Measurements from ENCODE around the gene CISD3.

The CISD3 gene

DNA sequence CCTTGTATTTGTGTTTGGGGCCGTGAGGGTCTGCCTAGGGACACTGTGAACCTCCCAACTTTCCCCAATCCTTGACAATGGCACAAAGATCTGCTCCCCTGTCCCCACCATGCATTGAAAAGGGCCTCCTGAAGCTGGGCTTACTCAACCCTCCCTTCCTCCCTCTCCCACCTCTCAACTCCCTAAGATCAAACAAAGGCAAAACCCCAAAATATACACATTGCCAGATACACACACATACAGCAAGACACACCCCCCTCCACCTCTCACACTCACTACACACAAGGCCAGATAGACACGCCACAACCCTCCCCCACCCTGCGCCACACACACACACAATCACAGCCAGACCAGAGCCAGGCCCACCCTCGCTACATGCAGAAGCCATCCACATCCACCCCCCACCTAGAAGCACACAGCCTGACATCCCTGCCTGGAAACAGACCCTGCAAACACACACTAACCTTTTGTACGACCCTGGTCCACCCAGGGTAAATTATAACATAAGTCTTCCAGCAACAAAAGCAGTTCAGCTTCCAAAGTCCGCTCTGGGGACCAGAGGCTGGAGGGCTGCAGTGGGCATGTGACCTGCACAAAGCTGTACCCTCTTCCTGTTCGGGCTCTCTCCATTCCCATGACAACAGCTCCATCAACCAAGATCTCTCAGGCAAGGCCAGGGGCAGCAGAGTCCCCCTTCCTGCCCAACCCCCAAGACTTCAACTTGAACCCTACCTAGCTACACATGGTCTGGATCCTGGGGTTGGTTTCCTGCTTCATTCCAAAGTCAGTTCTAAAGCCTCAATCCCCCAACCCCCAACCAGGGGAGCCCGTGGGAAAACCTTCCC is 16.1 kb downstream of the CISD3 start (continued):
- TF ChIP-seq, protein P1, sequence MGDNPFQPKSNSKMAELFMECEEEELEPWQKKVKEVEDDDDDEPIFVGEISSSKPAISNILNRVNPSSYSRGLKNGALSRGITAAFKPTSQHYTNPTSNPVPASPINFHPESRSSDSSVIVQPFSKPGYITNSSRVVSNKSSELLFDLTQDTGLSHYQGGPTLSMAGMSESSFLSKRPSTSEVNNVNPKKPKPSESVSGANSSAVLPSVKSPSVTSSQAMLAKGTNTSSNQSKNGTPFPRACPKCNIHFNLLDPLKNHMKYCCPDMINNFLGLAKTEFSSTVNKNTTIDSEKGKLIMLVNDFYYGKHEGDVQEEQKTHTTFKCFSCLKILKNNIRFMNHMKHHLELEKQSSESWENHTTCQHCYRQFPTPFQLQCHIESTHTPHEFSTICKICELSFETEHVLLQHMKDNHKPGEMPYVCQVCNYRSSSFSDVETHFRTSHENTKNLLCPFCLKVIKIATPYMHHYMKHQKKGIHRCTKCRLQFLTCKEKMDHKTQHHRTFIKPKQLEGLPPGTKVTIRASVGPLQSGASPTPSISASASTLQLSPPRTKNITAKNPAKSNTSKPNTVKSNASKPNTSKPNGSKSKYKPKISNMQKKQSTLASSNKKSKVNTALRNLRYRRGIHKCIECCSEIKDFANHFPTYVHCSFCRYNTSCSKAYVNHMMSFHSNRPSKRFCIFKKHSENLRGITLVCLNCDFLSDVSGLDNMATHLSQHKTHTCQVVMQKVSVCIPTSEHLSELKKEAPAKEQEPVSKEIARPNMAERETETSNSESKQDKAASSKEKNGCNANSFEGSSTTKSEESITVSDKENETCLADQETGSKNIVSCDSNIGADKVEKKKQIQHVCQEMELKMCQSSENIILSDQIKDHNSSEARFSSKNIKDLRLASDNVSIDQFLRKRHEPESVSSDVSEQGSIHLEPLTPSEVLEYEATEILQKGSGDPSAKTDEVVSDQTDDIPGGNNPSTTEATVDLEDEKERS (tag by site-specific recombination; IDR thresholded peaks at IDR 0.05): no peak
- TF ChIP-seq KLF1 (tag by site-specific recombination; IDR thresholded peaks at IDR 0.05): peak; percentile 84
- TF ChIP-seq ZNF404 (tag by site-specific recombination; IDR thresholded peaks at IDR 0.05): no peak
- no peak for TF ChIP-seq GLI4 (tag by site-specific recombination; IDR thresholded peaks at IDR 0.05)
- no peak for TF ChIP-seq ZNF239 (tag by site-specific recombination; IDR thresholded peaks at IDR 0.05)
- no peak for TF ChIP-seq ZNF140 (tag by site-specific recombination; IDR thresholded peaks at IDR 0.05)
- TF ChIP-seq ZNF571 (tag by site-specific recombination; IDR thresholded peaks at IDR 0.05): no peak
- TF ChIP-seq ZNF19 (tag by site-specific recombination; IDR thresholded peaks at IDR 0.05; ENCODE audit: low read depth): no peak
- no peak for TF ChIP-seq FEZF1 (tag by site-specific recombination; IDR thresholded peaks at IDR 0.05)
- peak; percentile 32 for TF ChIP-seq ZFHX2 (tag by site-specific recombination; conservative IDR thresholded peaks at IDR 0.05)
- no peak for TF ChIP-seq ZNF10 (tag by site-specific recombination; IDR thresholded peaks at IDR 0.05)
- TF ChIP-seq REPIN1 (tag by site-specific recombination; IDR thresholded peaks at IDR 0.05; ENCODE audit: low read depth): no peak
- no peak for TF ChIP-seq ZNF629 (tag by site-specific recombination; IDR thresholded peaks at IDR 0.05)
- no peak for TF ChIP-seq ZNF335 (tag by site-specific recombination; conservative IDR thresholded peaks at IDR 0.05)
- TF ChIP-seq ZFP37 (tag by site-specific recombination; IDR thresholded peaks at IDR 0.05): no peak
- TF ChIP-seq, protein P2, sequence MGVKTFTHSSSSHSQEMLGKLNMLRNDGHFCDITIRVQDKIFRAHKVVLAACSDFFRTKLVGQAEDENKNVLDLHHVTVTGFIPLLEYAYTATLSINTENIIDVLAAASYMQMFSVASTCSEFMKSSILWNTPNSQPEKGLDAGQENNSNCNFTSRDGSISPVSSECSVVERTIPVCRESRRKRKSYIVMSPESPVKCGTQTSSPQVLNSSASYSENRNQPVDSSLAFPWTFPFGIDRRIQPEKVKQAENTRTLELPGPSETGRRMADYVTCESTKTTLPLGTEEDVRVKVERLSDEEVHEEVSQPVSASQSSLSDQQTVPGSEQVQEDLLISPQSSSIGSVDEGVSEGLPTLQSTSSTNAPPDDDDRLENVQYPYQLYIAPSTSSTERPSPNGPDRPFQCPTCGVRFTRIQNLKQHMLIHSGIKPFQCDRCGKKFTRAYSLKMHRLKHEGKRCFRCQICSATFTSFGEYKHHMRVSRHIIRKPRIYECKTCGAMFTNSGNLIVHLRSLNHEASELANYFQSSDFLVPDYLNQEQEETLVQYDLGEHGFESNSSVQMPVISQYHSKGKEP (tag by site-specific recombination; IDR thresholded peaks at IDR 0.05): no peak
- TF ChIP-seq ZNF621 (tag by site-specific recombination; IDR thresholded peaks at IDR 0.05): no peak
- TF ChIP-seq ZNF544 (tag by site-specific recombination; IDR thresholded peaks at IDR 0.05): no peak
- no peak for TF ChIP-seq ZNF777 (tag by site-specific recombination; IDR thresholded peaks at IDR 0.05; ENCODE audit: borderline replicate concordance)
- TF ChIP-seq MYNN (tag by site-specific recombination; IDR thresholded peaks at IDR 0.05; ENCODE audit: borderline replicate concordance): no peak
- TF ChIP-seq, protein P3, sequence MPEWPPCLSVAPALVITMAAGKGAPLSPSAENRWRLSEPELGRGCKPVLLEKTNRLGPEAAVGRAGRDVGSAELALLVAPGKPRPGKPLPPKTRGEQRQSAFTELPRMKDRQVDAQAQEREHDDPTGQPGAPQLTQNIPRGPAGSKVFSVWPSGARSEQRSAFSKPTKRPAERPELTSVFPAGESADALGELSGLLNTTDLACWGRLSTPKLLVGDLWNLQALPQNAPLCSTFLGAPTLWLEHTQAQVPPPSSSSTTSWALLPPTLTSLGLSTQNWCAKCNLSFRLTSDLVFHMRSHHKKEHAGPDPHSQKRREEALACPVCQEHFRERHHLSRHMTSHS (tag by site-specific recombination; IDR thresholded peaks at IDR 0.05): no peak
- 0 out of 2 replicates have a peak, but pooled peaks have one; percentile 18 for TF ChIP-seq ZNF391 (tag by site-specific recombination; IDR thresholded peaks at IDR 0.05; ENCODE audit: borderline replicate concordance, low read depth)
- TF ChIP-seq ZNF660 (tag by site-specific recombination; IDR thresholded peaks at IDR 0.05): no peak
- TF ChIP-seq SALL2 (tag by site-specific recombination; IDR thresholded peaks at IDR 0.05; ENCODE audit: borderline replicate concordance): no peak; the same call in 1 of the 2 replicates
- TF ChIP-seq ZNF48 (tag by site-specific recombination; IDR thresholded peaks at IDR 0.05): no peak
- TF ChIP-seq KLF8 (tag by site-specific recombination; IDR thresholded peaks at IDR 0.05): peak; percentile 36; the same call in 1 of the 2 replicates
- no peak for TF ChIP-seq ZNF830 (tag by site-specific recombination; IDR thresholded peaks at IDR 0.05; ENCODE audit: low read depth)
- no peak for TF ChIP-seq ZNF302 (tag by site-specific recombination; IDR thresholded peaks at IDR 0.05; ENCODE audit: low read depth)
- TF ChIP-seq ZNF510 (tag by site-specific recombination; IDR thresholded peaks at IDR 0.05; ENCODE audit: insufficient replicate concordance): no peak
- TF ChIP-seq, protein P4, sequence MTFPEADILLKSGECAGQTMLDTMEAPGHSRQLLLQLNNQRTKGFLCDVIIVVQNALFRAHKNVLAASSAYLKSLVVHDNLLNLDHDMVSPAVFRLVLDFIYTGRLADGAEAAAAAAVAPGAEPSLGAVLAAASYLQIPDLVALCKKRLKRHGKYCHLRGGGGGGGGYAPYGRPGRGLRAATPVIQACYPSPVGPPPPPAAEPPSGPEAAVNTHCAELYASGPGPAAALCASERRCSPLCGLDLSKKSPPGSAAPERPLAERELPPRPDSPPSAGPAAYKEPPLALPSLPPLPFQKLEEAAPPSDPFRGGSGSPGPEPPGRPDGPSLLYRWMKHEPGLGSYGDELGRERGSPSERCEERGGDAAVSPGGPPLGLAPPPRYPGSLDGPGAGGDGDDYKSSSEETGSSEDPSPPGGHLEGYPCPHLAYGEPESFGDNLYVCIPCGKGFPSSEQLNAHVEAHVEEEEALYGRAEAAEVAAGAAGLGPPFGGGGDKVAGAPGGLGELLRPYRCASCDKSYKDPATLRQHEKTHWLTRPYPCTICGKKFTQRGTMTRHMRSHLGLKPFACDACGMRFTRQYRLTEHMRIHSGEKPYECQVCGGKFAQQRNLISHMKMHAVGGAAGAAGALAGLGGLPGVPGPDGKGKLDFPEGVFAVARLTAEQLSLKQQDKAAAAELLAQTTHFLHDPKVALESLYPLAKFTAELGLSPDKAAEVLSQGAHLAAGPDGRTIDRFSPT (tag by site-specific recombination; IDR thresholded peaks at IDR 0.05): no peak
- no peak for TF ChIP-seq ZSCAN30 (tag by site-specific recombination; IDR thresholded peaks at IDR 0.05)

Data from HEK293 (cell line).